HepG2 (cell line): ENCODE measurements around the gene ZNF783. TPM values are rescaled to one million over a fixed set of nuclear protein-coding genes. Genes with fewer than 3 reads are reported as not detected.

Source experiments
- ATAC-seq: fragments of 200-7000 bp; cut with Tn5 transposase; 3 replicates; pipeline ENCODE4 v1.9.1; 2020; ENCODE audit warnings: mild to moderate bottlenecking, moderate library complexity
- BruUV-seq: library from RNA; stranded (reverse); fragments of 400-500 nt; replicated peaks from 2 replicates; lab custom pipeline; 2021; lab: Mats Ljungman, UMichigan
- CTCF ChIA-PET: fragments of 300-600 bp; formaldehyde crosslinking; extraction: SDS; loops from one replicate; lab custom pipeline; 2021; ENCODE audit warnings: low total read pairs, inconsistent platforms, low intra/inter-chr PET ratio; lab: Yijun Ruan, JAX
- POLR2A ChIA-PET: fragments of 350-600 bp; sonication (Branson Sonifier 250); formaldehyde crosslinking; loops from one replicate; lab custom pipeline; 2020; ENCODE audit warnings: antibody characterized with exemption, inconsistent platforms; lab: Yijun Ruan, JAX
- DNase-seq: peaks from one replicate; pipeline ENCODE4 v3.0.0-alpha.2; 2015; ENCODE audit warnings: low spot score
- FAIRE-seq: peaks from 3 replicates; lab custom pipeline; 2011; peaks lifted over from hg19 to GRCh38; lab: Jason Lieb, UNC
- H2AFZ ChIP-seq: one replicate; pipeline ENCODE4 v1.6.1; 2011; ENCODE audit warnings: low read length, inconsistent platforms
- H3K27ac ChIP-seq: fragments of 300-600 bp; 3 replicates; pipeline ENCODE4 v1.8.0; 2011; ENCODE audit warnings: mixed run types, mild to moderate bottlenecking, mixed read lengths, low read length, inconsistent platforms; ENCODE audit not compliant: insufficient read depth; ENCODE audit errors: extremely low read length
- H3K27me3 ChIP-seq, 2 experiments: fragments of 200-600 bp in 1 of 2; 2 replicates in 1 of 2; 3 replicates in 1 of 2; pipeline versions ENCODE4 v1.6.0 to v1.8.0; 2011; ENCODE audit warnings: low read length in 2 of 2, mild to moderate bottlenecking in 2 of 2, moderate library complexity in 2 of 2, inconsistent platforms in 1 of 2; ENCODE audit not compliant: insufficient read depth in 2 of 2, control insufficient read depth in 1 of 2
- H3K36me3 ChIP-seq, 2 experiments: fragments of 200-600 bp in 1 of 2; replicated peaks in 1 of 2; 2 replicates in 1 of 2; 3 replicates in 1 of 2; pipeline versions ENCODE4 v1.5.1 to v1.8.0; 2011; ENCODE audit warnings: low read length in 2 of 2, inconsistent platforms in 1 of 2; ENCODE audit not compliant: insufficient read depth in 2 of 2, control insufficient read depth in 1 of 2
- H3K4me1 ChIP-seq: 2 replicates; pipeline ENCODE4 v1.5.1; 2012; ENCODE audit warnings: low read length, inconsistent platforms; ENCODE audit not compliant: insufficient read depth
- H3K4me2 ChIP-seq: 2 replicates; pipeline ENCODE4 v1.6.0; 2011; ENCODE audit warnings: low read depth, low read length, inconsistent platforms
- H3K4me3 ChIP-seq, 3 experiments: fragments of 200-600 bp in 1 of 3; sonication (generic), shearing (Covaris generic) in 1 of 3; replicated peaks in 1 of 3; 2 replicates each; pipeline ENCODE4 v1.5.1; 2011 to 2016; ENCODE audit warnings: low read length in 3 of 3, inconsistent platforms in 2 of 3, low read depth in 2 of 3, mild to moderate bottlenecking in 2 of 3, control low read depth in 1 of 3, mixed read lengths in 1 of 3; ENCODE audit not compliant: insufficient read depth in 1 of 3
- H3K79me2 ChIP-seq: one replicate; pipeline ENCODE4 v1.6.1; 2011; ENCODE audit warnings: low read length, inconsistent platforms; ENCODE audit not compliant: insufficient read depth
- H3K9ac ChIP-seq: 2 replicates; pipeline ENCODE4 v1.6.0; 2011; ENCODE audit warnings: mild to moderate bottlenecking, low read depth, low read length, inconsistent platforms; ENCODE audit not compliant: insufficient read depth
- H3K9me3 ChIP-seq: 2 replicates; pipeline ENCODE4 v1.5.1; 2012; ENCODE audit warnings: mild to moderate bottlenecking, low read length
- H4K20me1 ChIP-seq: 2 replicates; pipeline ENCODE4 v1.6.0; 2011; ENCODE audit warnings: inconsistent platforms, mild to moderate bottlenecking, low read length, moderate library complexity; ENCODE audit not compliant: insufficient read depth
- FOXO4 ChIP-seq: sonication (generic); formaldehyde crosslinking; conservative IDR thresholded peaks from 2 replicates; pipeline ENCODE4 v1.8.1; 2023; ENCODE audit warnings: missing genetic modification reagents
- HDAC1 ChIP-seq: sonication (generic); formaldehyde crosslinking; IDR thresholded peaks from 2 replicates; pipeline ENCODE4 v1.5.1; 2020; ENCODE audit warnings: mild to moderate bottlenecking, missing genetic modification reagents
- POGK ChIP-seq: sonication (generic); formaldehyde crosslinking; conservative IDR thresholded peaks from 2 replicates; pipeline ENCODE4 v1.8.0; 2022; ENCODE audit warnings: mild to moderate bottlenecking, moderate library complexity, missing genetic modification reagents
- RBFOX2 ChIP-seq: fragments of 200-400 bp; formaldehyde crosslinking; IDR thresholded peaks from 2 replicates; pipeline ENCODE4 v1.6.1; 2017; ENCODE audit warnings: low read depth, mild to moderate bottlenecking, low read length
- SOX13 ChIP-seq, 3 experiments: fragments of 450-650 bp in 1 of 3; sonication (generic) in 1 of 3; formaldehyde crosslinking in 1 of 3; IDR thresholded peaks in 2 of 3; conservative IDR thresholded peaks in 1 of 3; 2 replicates each; pipeline versions ENCODE4 v1.5.0 to v1.6.1; 2016 to 2020; ENCODE audit warnings: antibody characterized with exemption in 1 of 3, mild to moderate bottlenecking in 1 of 3, missing compliant biosample characterization in 1 of 3, missing genetic modification reagents in 1 of 3, moderate library complexity in 1 of 3
- TFDP2 ChIP-seq: sonication (generic); formaldehyde crosslinking; IDR thresholded peaks from 2 replicates; pipeline ENCODE4 v1.4.0; 2020; ENCODE audit warnings: missing genetic modification reagents
- TP53 ChIP-seq: sonication (generic); formaldehyde crosslinking; conservative IDR thresholded peaks from 2 replicates; pipeline ENCODE4 v1.4.0; 2020; ENCODE audit warnings: missing genetic modification reagents
- ZBTB14 ChIP-seq: sonication (generic); formaldehyde crosslinking; IDR thresholded peaks from 2 replicates; pipeline ENCODE4 v1.4.0; 2020; ENCODE audit warnings: missing genetic modification reagents
- ZNF430 ChIP-seq: sonication (generic); formaldehyde crosslinking; IDR thresholded peaks from 2 replicates; pipeline ENCODE4 v1.9.0; 2021; ENCODE audit warnings: mild to moderate bottlenecking, missing genetic modification reagents
- ZSCAN30 ChIP-seq: sonication (generic); formaldehyde crosslinking; IDR thresholded peaks from 2 replicates; pipeline ENCODE4 v1.5.0; 2020; ENCODE audit warnings: mild to moderate bottlenecking, missing genetic modification reagents
- WGBS: methylation state at CpG from one replicate; pipeline ENCODE4 v1.1.6; 2017; ENCODE audit warnings: low lambda C conversion rate; 5-methylcytosine and 5-hydroxymethylcytosine counted together
- in situ Hi-C: cut with HindIII; loops from 2 replicates; pipeline ENCODE4 v1.10.0; 2017; ENCODE audit warnings: low pct_unique_long_range_greater_than_20kb; ENCODE audit not compliant: extremely low pct_ligation_motif_present
- intact Hi-C: fragments of 100-400 bp; cut with micrococcal nuclease; formaldehyde crosslinking; loops from one replicate; pipeline ENCODE4 v1.10.0; 2022; ENCODE audit not compliant: unreplicated experiment
- polyA plus RNA-seq, 8 experiments: library from polyadenylated mRNA; depleted of rRNA in 3 of 8; stranded (reverse) in 7 of 8; unstranded in 1 of 8; fragments of >200 nt; fragmentation: Illumina TruSeq in 4 of 8; extraction: Trizol in 4 of 8; gene quantifications; 2 replicates each; pipeline versions ENCODE4 v1.2.1 to v1.2.3, GENCODE V29; 2011 to 2016; ENCODE audit warnings: low read depth in 4 of 8, missing spikeins in 1 of 8, mixed read lengths in 1 of 8; ENCODE audit not compliant: insufficient read depth in 1 of 8
- total RNA-seq, 5 experiments: library from RNA; depleted of rRNA; stranded (reverse); fragments of >200 nt; fragmentation: Illumina TruSeq; extraction: Trizol; gene quantifications; 2 replicates each; pipeline ENCODE4 v1.2.3, GENCODE V29; 2016; ENCODE audit warnings: low read depth in 1 of 5

The ZNF783 gene
- total and polyA plus RNA-seq, 2 of the 13 experiments (the other 11 are each of a cell fraction or from before 2014, with no cell fraction given) = 4.1 to 5.2 TPM

GRCh38 chr7:149310990-149311573, 49.1 kb downstream of the ZNF783 start:
- H4K20me1 ChIP-seq = no peaks in the 10 kb centered on the region
- POLR2A ChIA-PET = interaction anchor here (1.5 kb wide), 1 partner anchor 314 kb away, joined by 3 read pairs; no protein-coding TSS in a partner anchor
- no peak for DNase-seq
- H3K4me1 ChIP-seq = no peaks in the 10 kb centered on the region
- H3K36me3 ChIP-seq = no peaks in the 10 kb centered on the region
- no peak overlapping the region for H3K4me2 ChIP-seq
- in situ Hi-C loops (no loop called here), intact Hi-C loops (loop anchor here (1.0 kb wide), 2 partner anchors 157 to 186 kb away; partner anchors contain the start of gene ZNF746)
- no peak overlapping the region for H3K27ac ChIP-seq
- no peaks in the 10 kb centered on the region for H3K9me3 ChIP-seq
- WGBS = 7% methylated on average over 4 of the region's 4 CpGs
- BruUV-seq = no TSS peak
- CTCF ChIA-PET = interaction anchor here (1.5 to 2.6 kb wide), 2 partner anchors 111 to 157 kb away, joined by 4 to 15 read pairs; no protein-coding TSS in a partner anchor
- peaks cover 0 to 5% of the 10 kb centered on the region in 2 experiments; a peak in 1 of 5 replicates for H3K27me3 ChIP-seq
- H2AFZ ChIP-seq = no peak overlapping the region
- H3K79me2 ChIP-seq = no peaks in the 10 kb centered on the region
- FAIRE-seq = no peak
- no peak for TF ChIP-seq FOXO4
- TF ChIP-seq POGK (CRISPR knock-in tag) = no peak
- no peak for TF ChIP-seq HDAC1 (CRISPR knock-in tag)
- TF ChIP-seq TP53 (CRISPR knock-in tag) = no peak
- no peak for TF ChIP-seq SOX13 (IDR thresholded peaks at IDR 0.05)
- TF ChIP-seq SOX13 (CRISPR knock-in tag; conservative IDR thresholded peaks at IDR 0.05 in 1 of 2, IDR thresholded peaks at IDR 0.05 in 1 of 2) = no peak
- TF ChIP-seq ZNF430 = no peak
- TF ChIP-seq ZSCAN30 (CRISPR knock-in tag) = no peak
- no peak for TF ChIP-seq TFDP2 (CRISPR knock-in tag)
- no peak for TF ChIP-seq ZBTB14
- TF ChIP-seq RBFOX2 = no peak
- no peak for ATAC-seq
- no peak overlapping the region for H3K9ac ChIP-seq
- H3K4me3 ChIP-seq = no peak overlapping the region
